HL-60 (cell line): ENCODE measurements around the gene ZNF182.

Experiments used
- GABPA ChIP-seq: IDR thresholded peaks from 2 replicates; pipeline ENCODE4 v1.6.1; 2012; ENCODE audit warnings: low read depth
- POLR2AphosphoS5 ChIP-seq: IDR thresholded peaks from 2 replicates; pipeline ENCODE4 v1.6.1; 2012; ENCODE audit warnings: low read depth
- TF ChIP-seq, protein P1 (sequence below): IDR thresholded peaks from one replicate; pipeline ENCODE4 v1.5.1; 2011; ENCODE audit warnings: low read length, control low read depth, inconsistent platforms; ENCODE audit not compliant: insufficient read depth

DNA sequence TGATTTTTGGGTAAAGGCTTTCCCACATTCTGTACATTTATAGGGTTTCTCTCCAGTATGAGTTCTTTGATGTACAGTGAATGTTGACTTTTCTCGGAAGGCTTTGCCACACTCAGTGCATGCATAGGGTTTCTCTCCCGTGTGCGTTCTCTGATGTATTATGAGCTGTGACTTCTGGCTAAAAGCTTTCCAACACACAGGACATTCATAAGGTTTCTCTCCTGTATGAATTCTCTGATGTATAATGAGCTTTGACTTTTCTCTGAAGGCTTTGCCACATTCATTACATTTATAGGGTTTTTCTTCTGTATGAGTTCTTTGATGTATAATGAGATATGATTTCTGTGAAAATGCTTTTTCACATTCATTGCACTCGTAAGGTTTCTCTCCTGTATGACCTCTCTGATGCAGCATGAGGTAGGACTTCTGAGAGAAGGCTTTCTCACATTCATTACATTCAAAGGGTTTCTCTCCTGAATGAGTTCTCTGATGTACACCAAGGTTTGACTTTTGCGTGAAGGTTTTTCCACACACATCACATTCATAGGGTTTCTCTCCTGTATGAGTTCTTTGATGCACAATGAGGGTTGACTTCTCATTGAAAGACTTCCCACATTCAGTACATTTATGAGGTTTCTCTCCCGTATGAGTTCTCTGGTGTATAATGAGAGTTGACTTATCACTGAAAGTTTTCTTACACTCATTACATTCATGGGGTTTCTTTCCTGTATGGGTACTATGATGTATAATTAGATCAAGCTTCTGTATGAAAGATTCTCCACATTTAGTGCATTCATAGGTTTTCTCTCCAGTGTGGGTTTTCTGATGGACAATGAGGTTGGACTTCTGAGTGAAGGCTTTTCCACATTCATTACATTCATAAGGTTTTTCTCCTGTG is 27.3 kb downstream of the ZNF182 start:
- TF ChIP-seq, protein P1, sequence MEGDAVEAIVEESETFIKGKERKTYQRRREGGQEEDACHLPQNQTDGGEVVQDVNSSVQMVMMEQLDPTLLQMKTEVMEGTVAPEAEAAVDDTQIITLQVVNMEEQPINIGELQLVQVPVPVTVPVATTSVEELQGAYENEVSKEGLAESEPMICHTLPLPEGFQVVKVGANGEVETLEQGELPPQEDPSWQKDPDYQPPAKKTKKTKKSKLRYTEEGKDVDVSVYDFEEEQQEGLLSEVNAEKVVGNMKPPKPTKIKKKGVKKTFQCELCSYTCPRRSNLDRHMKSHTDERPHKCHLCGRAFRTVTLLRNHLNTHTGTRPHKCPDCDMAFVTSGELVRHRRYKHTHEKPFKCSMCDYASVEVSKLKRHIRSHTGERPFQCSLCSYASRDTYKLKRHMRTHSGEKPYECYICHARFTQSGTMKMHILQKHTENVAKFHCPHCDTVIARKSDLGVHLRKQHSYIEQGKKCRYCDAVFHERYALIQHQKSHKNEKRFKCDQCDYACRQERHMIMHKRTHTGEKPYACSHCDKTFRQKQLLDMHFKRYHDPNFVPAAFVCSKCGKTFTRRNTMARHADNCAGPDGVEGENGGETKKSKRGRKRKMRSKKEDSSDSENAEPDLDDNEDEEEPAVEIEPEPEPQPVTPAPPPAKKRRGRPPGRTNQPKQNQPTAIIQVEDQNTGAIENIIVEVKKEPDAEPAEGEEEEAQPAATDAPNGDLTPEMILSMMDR, result no peak
- TF ChIP-seq POLR2AphosphoS5 (no peak), GABPA (no peak)
